Prostate gland (tissue), 2 donors: ENCODE measurements around the gene PTPN23. TPM values are rescaled to one million over a fixed set of nuclear protein-coding genes. Genes with fewer than 3 reads are reported as not detected.
"Not testable (repeated sequence)": the region's sequence is repeated elsewhere in the genome, so short reads cannot be mapped to it uniquely, and the experiment has no call there.

Experiments
- DNase-seq: peaks from one replicate; pipeline ENCODE4 v3.0.0-alpha.2; 2019; ENCODE audit warnings: low spot score
- H3K27ac ChIP-seq, 2 donors: fragments of 200-600 bp; sonication (generic); 2 replicates each; pipeline ENCODE4 v1.5.1; 2017 to 2019
- H3K27me3 ChIP-seq: fragments of 200-600 bp; sonication (generic); replicated peaks from 2 replicates; pipeline ENCODE4 v1.5.1; 2019; ENCODE audit not compliant: insufficient read depth
- H3K36me3 ChIP-seq, 2 donors: fragments of 200-600 bp; sonication (generic); 1 replicate in 1 of 2; 2 replicates in 1 of 2; pipeline versions ENCODE4 v1.5.1 to v1.8.1; 2017 to 2019
- H3K4me1 ChIP-seq: fragments of 200-600 bp; sonication (generic); replicated peaks from 2 replicates; pipeline ENCODE4 v1.5.1; 2019
- H3K4me3 ChIP-seq, 2 donors: fragments of 200-600 bp; sonication (generic); 2 replicates each; pipeline ENCODE4 v1.5.1; 2017 to 2019
- H3K9me3 ChIP-seq: fragments of 200-600 bp; sonication (generic); 2 replicates; pipeline ENCODE4 v1.5.1; 2017
- CTCF ChIP-seq, 4 experiments: fragments of 200-600 bp in 2 of 4; fragments of 450-650 bp in 2 of 4; sonication (generic) in 2 of 4; IDR thresholded peaks; 1 replicate in 3 of 4; 2 replicates in 1 of 4; pipeline ENCODE4 v1.5.1; 2016 to 2019; ENCODE audit warnings: antibody characterized with exemption in 4 of 4, mild to moderate bottlenecking in 2 of 4, moderate library complexity in 2 of 4
- POLR2A ChIP-seq: fragments of 450-650 bp; IDR thresholded peaks from one replicate; pipeline ENCODE4 v1.6.1; 2016; ENCODE audit warnings: antibody characterized with exemption, mild to moderate bottlenecking
- POLR2AphosphoS5 ChIP-seq: sonication (generic); formaldehyde crosslinking; IDR thresholded peaks from one replicate; pipeline ENCODE4 v1.6.1; 2017; ENCODE audit warnings: antibody characterized with exemption
- WGBS: methylation state at CpG from one replicate; pipeline ENCODE4 v1.1.5; 2018; 5-methylcytosine and 5-hydroxymethylcytosine counted together
- intact Hi-C: fragments of 100-400 bp; cut with DNase I; formaldehyde crosslinking; loops from one replicate; pipeline ENCODE4 v1.14.2; 2022
- total RNA-seq, 2 donors: library from RNA; depleted of rRNA; stranded (reverse); fragments of >200 nt; gene quantifications; one replicate each; pipeline ENCODE4 v1.1.0, GENCODE V29; 2016

Gene PTPN23
- total RNA-seq, 2 donors from 2014 or later = 31.7 to 47.4 TPM

GRCh38 chr3:47348411-47349154 is 32.2 kb upstream of the PTPN23 start:
- intact Hi-C loops = no loop called here
- no peak for TF ChIP-seq CTCF (IDR thresholded peaks at IDR 0.05)
- TF ChIP-seq POLR2A = no peak
- TF ChIP-seq POLR2AphosphoS5 = no peak
- Histone ChIP-seq H3K9me3 (no peaks in the 10 kb centered on the region), H3K4me1 (no peaks in the 10 kb centered on the region), H3K27ac (no peak overlapping the region), H3K36me3 (no peaks in the 10 kb centered on the region), H3K27me3 (no peaks in the 10 kb centered on the region), H3K4me3 (no peak overlapping the region)
- 83% methylated on average over 5 of the region's 5 CpGs for WGBS
- DNase-seq = no peak

- H3K9me3 ChIP-seq = no peaks in the 10 kb centered on the region
- 82% methylated on average over 3 of the region's 3 CpGs for WGBS
- no peak overlapping the region for H3K4me3 ChIP-seq
- no peak overlapping the region for H3K27ac ChIP-seq
- H3K4me1 ChIP-seq = no peaks in the 10 kb centered on the region
- TF ChIP-seq POLR2AphosphoS5 (no peak), POLR2A (no peak), CTCF (IDR thresholded peaks at IDR 0.05) (no peak)
- H3K36me3 ChIP-seq = no peaks in the 10 kb centered on the region
- intact Hi-C loops = no loop called here
- no peaks in the 10 kb centered on the region for H3K27me3 ChIP-seq
- DNase-seq = no peak
These were observed 25.8 kb upstream of the PTPN23 start for GRCh38 chr3:47355010-47355409.

- Histone ChIP-seq H3K4me3 (no peak overlapping the region), H3K4me1 (no peaks in the 10 kb centered on the region), H3K27ac (no peak overlapping the region), H3K27me3 (no peaks in the 10 kb centered on the region), H3K36me3 (no peaks in the 10 kb centered on the region), H3K9me3 (no peaks in the 10 kb centered on the region)
- TF ChIP-seq POLR2AphosphoS5 = no peak
- no peak for TF ChIP-seq POLR2A
- TF ChIP-seq CTCF (IDR thresholded peaks at IDR 0.05) = no peak
- DNase-seq = no peak
- intact Hi-C loops = no loop called here
- 92% methylated on average over 31 of the region's 31 CpGs for WGBS
These were observed 24.6 kb upstream of the PTPN23 start for GRCh38 chr3:47356201-47356600.

GRCh38 chr3:47359323-47359722 is 21.5 kb upstream of the PTPN23 start:
- TF ChIP-seq POLR2A (no peak), CTCF (IDR thresholded peaks at IDR 0.05) (no peak), POLR2AphosphoS5 (no peak)
- Histone ChIP-seq H3K36me3 (no peaks in the 10 kb centered on the region), H3K4me1 (no peaks in the 10 kb centered on the region), H3K9me3 (no peaks in the 10 kb centered on the region), H3K27ac (no peak overlapping the region), H3K27me3 (no peaks in the 10 kb centered on the region), H3K4me3 (no peak overlapping the region)
- intact Hi-C loops = no loop called here
- 48% methylated on average over 1 of the region's 1 CpG for WGBS
- no peak for DNase-seq

- H3K36me3 ChIP-seq, intact Hi-C loops, H3K27me3 ChIP-seq, H3K27ac ChIP-seq, H3K4me1 ChIP-seq, DNase-seq, H3K4me3 ChIP-seq, H3K9me3 ChIP-seq: not testable (repeated sequence)
- 91% methylated on average over 4 of the region's 4 CpGs for WGBS
These were observed 20.7 kb upstream of the PTPN23 start for GRCh38 chr3:47360110-47360517.
